Peyer's patch (tissue), 4 donors: ENCODE measurements around the gene HS6ST1. TPM values are rescaled to one million over a fixed set of nuclear protein-coding genes. Genes with fewer than 3 reads are reported as not detected.

Experiments
- DNase-seq, 3 donors: peaks; one replicate each; pipeline ENCODE4 v3.0.0-alpha.2; 2017 to 2019
- H3K27ac ChIP-seq, 4 donors: fragments of 200-600 bp; sonication (generic); one replicate each; pipeline ENCODE4 v1.5.1; 2016 to 2019
- H3K27me3 ChIP-seq, 2 donors: fragments of 200-600 bp; sonication (generic); one replicate each; pipeline ENCODE4 v1.5.1; 2019
- H3K36me3 ChIP-seq, 3 donors: fragments of 200-600 bp; sonication (generic); one replicate each; pipeline ENCODE4 v1.5.1; 2016 to 2019
- H3K4me1 ChIP-seq, 4 donors: fragments of 200-600 bp; sonication (generic); one replicate each; pipeline ENCODE4 v1.5.1; 2016 to 2019
- H3K4me3 ChIP-seq, 4 donors: fragments of 200-600 bp; sonication (generic); 1 replicate in 3 of 4; 2 replicates in 1 of 4; pipeline ENCODE4 v1.5.1; 2016 to 2019; ENCODE audit warnings: mild to moderate bottlenecking in 1 of 4
- H3K9me3 ChIP-seq, 4 donors: fragments of 200-600 bp; sonication (generic); one replicate each; pipeline ENCODE4 v1.5.1; 2016 to 2019; ENCODE audit warnings: mild to moderate bottlenecking in 1 of 4
- POLR2A ChIP-seq, 2 donors: fragments of 450-650 bp; IDR thresholded peaks; one replicate each; pipeline ENCODE4 v1.5.1; 2017; ENCODE audit warnings: antibody characterized with exemption in 2 of 2, mild to moderate bottlenecking in 2 of 2, moderate library complexity in 2 of 2
- small RNA-seq, 2 donors: library from RNA; depleted of rRNA; stranded (forward); fragments of <200 nt; gene quantifications; one replicate each; pipeline ENCODE3, GENCODE V24; 2016
- total RNA-seq, 4 donors: library from RNA; depleted of rRNA; stranded (reverse); fragments of >200 nt; gene quantifications; one replicate each; pipeline ENCODE4 v1.1.0, GENCODE V29; 2016
- TF ChIP-seq, protein P1 (sequence below), 6 experiments: fragments of 450-650 bp in 4 of 6; fragments of 200-600 bp in 2 of 6; sonication (generic) in 1 of 6; IDR thresholded peaks; one replicate each; pipeline ENCODE4 v1.5.1; 2017 to 2019; ENCODE audit warnings: antibody characterized with exemption in 6 of 6, mild to moderate bottlenecking in 3 of 6, moderate library complexity in 1 of 6

The HS6ST1 gene
- total RNA-seq, 4 donors from 2014 or later = 16.5 to 52.0 (median 40.2) TPM

DNA sequence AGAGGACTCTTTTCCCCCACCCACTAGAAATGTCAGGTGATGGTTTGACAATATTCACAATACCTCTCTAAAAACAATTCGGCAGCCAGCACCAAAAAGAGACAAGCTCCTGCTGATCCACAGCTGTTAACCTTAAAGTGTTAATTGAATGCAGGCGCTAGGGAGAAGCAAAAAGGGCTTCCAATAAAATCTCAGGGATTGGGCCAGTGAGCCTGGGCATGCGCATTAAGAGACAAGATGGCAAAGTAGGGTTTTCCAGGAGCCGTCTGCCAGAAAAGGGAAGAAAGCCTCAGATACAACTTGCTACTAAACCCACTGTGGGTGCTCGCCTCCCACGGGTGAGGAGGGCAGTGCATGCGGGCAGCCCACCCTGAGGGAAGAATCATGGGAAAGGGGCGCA, 98.8 kb downstream of the HS6ST1 start:
- Histone ChIP-seq H3K9me3 (no peaks in the 10 kb centered on the region), H3K36me3 (no peaks in the 10 kb centered on the region), H3K27me3 (no peaks in the 10 kb centered on the region), H3K27ac (no peak overlapping the region), H3K4me1 (no peaks in the 10 kb centered on the region), H3K4me3 (no peak overlapping the region)
- DNase-seq = no peak
- TF ChIP-seq, protein P1, sequence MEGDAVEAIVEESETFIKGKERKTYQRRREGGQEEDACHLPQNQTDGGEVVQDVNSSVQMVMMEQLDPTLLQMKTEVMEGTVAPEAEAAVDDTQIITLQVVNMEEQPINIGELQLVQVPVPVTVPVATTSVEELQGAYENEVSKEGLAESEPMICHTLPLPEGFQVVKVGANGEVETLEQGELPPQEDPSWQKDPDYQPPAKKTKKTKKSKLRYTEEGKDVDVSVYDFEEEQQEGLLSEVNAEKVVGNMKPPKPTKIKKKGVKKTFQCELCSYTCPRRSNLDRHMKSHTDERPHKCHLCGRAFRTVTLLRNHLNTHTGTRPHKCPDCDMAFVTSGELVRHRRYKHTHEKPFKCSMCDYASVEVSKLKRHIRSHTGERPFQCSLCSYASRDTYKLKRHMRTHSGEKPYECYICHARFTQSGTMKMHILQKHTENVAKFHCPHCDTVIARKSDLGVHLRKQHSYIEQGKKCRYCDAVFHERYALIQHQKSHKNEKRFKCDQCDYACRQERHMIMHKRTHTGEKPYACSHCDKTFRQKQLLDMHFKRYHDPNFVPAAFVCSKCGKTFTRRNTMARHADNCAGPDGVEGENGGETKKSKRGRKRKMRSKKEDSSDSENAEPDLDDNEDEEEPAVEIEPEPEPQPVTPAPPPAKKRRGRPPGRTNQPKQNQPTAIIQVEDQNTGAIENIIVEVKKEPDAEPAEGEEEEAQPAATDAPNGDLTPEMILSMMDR (IDR thresholded peaks at IDR 0.05) = no peak
- no peak for TF ChIP-seq POLR2A (IDR thresholded peaks at IDR 0.05)

DNA sequence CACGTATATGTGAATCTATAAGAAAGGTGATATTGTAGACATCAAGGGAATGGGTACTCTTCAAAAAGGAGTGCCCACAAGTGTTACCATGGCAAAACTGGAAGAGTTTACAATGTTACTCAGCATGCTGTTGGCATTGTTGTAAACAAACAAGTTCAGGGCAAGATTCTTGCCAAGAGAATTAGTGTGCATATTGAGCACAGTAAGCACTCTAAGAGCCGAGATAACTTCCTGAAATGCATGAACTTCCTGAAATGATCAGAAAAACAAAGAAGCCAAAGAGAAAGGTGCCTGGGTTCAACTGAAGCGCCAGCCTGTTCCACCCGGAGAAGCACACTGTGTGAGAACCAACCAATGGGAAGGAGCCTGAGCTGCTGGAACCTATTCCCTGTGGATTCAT, 101.0 kb downstream of the HS6ST1 start:
- H3K27ac ChIP-seq = no peak overlapping the region
- TF ChIP-seq POLR2A (IDR thresholded peaks at IDR 0.05) = no peak
- TF ChIP-seq, protein P1 (IDR thresholded peaks at IDR 0.05) = no peak
- H3K9me3 ChIP-seq = no peaks in the 10 kb centered on the region
- no peak overlapping the region for H3K4me3 ChIP-seq
- no peaks in the 10 kb centered on the region for H3K36me3 ChIP-seq
- no peaks in the 10 kb centered on the region for H3K27me3 ChIP-seq
- H3K4me1 ChIP-seq = no peaks in the 10 kb centered on the region
- DNase-seq = no peak

DNA sequence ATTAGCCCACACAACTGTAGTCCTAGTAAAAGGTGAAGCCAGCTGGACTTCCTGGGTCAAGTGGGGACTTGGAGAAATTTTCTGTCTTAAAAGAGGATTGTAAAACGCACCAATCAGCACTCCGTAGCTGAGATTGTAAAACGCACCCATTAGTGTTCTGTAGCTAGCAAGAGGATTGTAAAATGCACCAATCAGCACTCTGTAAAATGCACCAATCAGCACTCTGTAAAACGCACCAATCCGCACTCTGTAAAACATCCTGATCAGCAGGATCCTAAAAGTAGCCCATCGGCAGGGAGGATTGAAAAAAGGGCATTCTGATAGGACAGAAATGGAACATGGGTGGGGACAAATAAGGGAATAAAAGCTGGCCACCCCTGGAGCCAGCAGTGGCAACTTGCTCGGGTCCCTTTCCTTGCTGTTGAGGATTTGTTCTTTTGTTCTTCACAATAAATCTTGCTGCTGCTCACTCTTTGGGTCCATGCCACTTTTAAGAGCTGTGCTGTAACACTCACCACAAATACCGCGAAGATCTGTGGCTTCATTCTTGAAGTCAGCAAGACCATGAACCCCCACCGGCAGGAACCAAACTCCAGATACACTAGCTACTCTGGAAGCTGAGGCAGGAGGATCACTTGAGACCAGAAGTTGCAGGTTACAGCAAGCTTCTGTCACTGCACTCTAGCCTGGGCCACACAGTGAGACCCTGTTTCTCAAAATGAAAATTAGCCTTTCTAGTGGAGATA, 102.6 kb downstream of the HS6ST1 start:
- H3K9me3 ChIP-seq = no peaks in the 10 kb centered on the region
- no peak overlapping the region for H3K4me3 ChIP-seq
- no peaks in the 10 kb centered on the region for H3K27me3 ChIP-seq
- H3K36me3 ChIP-seq = no peaks in the 10 kb centered on the region
- no peak for DNase-seq
- TF ChIP-seq, protein P1 (IDR thresholded peaks at IDR 0.05) = no peak
- TF ChIP-seq POLR2A (IDR thresholded peaks at IDR 0.05) = no peak
- no peak overlapping the region for H3K27ac ChIP-seq
- no peaks in the 10 kb centered on the region for H3K4me1 ChIP-seq

Small RNA genes lying within 50 kb of the gene (small RNA-seq; reads per million reads assigned to genes)
- gene RF00019 = 0 reads per million in 2 donors

Other genes starting within 250 kb of the HS6ST1 start
- gene UGGT1, start 227.7 kb downstream of the HS6ST1 start, total RNA-seq = 10 to 100 TPM; 40.8 to 65.3 (median 57.3) TPM